Activated CD4-positive, alpha-beta T cell treated with anti-CD3 and anti-CD28 coated beads, Interleukin-2, amount 50 U/mL, for 16 hours (primary cell): ENCODE data around the gene CFB.

Experiments
- DNase-seq: peaks from one replicate; pipeline ENCODE4 v3.0.0-alpha.2; 2020

CFB gene

GRCh38 chr6:31949926-31950548 lies 4.1 kb downstream of the CFB start:
- DNase-seq: no peak

GRCh38 chr6:31952140-31952805 lies 6.4 kb downstream of the CFB start:
- DNase-seq: peak; percentile 24

- no peak for DNase-seq
Measured at GRCh38 chr6:31952890-31953289, 7.0 kb downstream of the CFB start.

- no peak for DNase-seq
Measured at GRCh38 chr6:31954511-31954910, 8.6 kb downstream of the CFB start.

GRCh38 chr6:31956796-31957195 lies 10.9 kb downstream of the CFB start:
- DNase-seq: no peak

- no peak for DNase-seq
Measured at GRCh38 chr6:31958412-31958740, 12.5 kb downstream of the CFB start.

- peak; percentile 100 for DNase-seq
Measured at GRCh38 chr6:31958741-31959739, 13.1 kb downstream of the CFB start, which contains the start of the genes NELFE and SKIC2. Gene NELFE, minus strand, starts transcription at chr6:31958971. Its CDS starts 525 bp downstream, at chr6:31958446. Gene SKIC2, plus strand, starts transcription at chr6:31959175. Its CDS starts 18 bp downstream, at chr6:31959193.

GRCh38 chr6:31961616-31962015 lies 15.7 kb downstream of the CFB start:
- DNase-seq: no peak

- DNase-seq: no peak
Measured at GRCh38 chr6:31963921-31964320, 18.0 kb downstream of the CFB start.

- DNase-seq: no peak
Measured at GRCh38 chr6:31965700-31966099, 19.8 kb downstream of the CFB start.

- DNase-seq: no peak
Measured at GRCh38 chr6:31966506-31966905, 20.6 kb downstream of the CFB start.

- DNase-seq: no peak
Measured at GRCh38 chr6:31966997-31967925, 21.4 kb downstream of the CFB start.

GRCh38 chr6:31967926-31968320 lies 22.0 kb downstream of the CFB start:
- DNase-seq: no peak

- DNase-seq: no peak
Measured at GRCh38 chr6:31968326-31968725, 22.4 kb downstream of the CFB start.

- DNase-seq: no peak
Measured at GRCh38 chr6:31968791-31969711, 23.2 kb downstream of the CFB start.

- no peak for DNase-seq
Measured at GRCh38 chr6:31969712-31970603, 24.1 kb downstream of the CFB start.

GRCh38 chr6:31970604-31971271 lies 24.8 kb downstream of the CFB start:
- DNase-seq: no peak

GRCh38 chr6:31971279-31971992 lies 25.5 kb downstream of the CFB start:
- DNase-seq: no peak
